K562 (cell line): Measurements from ENCODE around the gene PRKCE. TPM values are rescaled to one million over a fixed set of nuclear protein-coding genes. Genes with fewer than 3 reads are reported as not detected.

ENCODE experiments used
- ARID2 ChIP-seq: fragments of 450-650 bp; IDR thresholded peaks from 2 replicates; pipeline ENCODE4 v1.6.1; 2017; ENCODE audit warnings: antibody characterized with exemption, mild to moderate bottlenecking
- ARID3B ChIP-seq: fragments of 250-450 bp; sonication (Bioruptor Pico); IDR thresholded peaks from 2 replicates; pipeline ENCODE4 v1.4.0; 2020; ENCODE audit warnings: borderline replicate concordance
- CCAR2 ChIP-seq: fragments of 200-400 bp; formaldehyde crosslinking; IDR thresholded peaks from 2 replicates; pipeline ENCODE4 v1.6.1; 2017; ENCODE audit warnings: mild to moderate bottlenecking, low read depth, low read length
- DLX4 ChIP-seq: fragments of 250-450 bp; sonication (Bioruptor Pico); IDR thresholded peaks from 2 replicates; pipeline ENCODE4 v1.6.1; 2021; ENCODE audit warnings: mild to moderate bottlenecking
- EP400 ChIP-seq: fragments of 450-650 bp; IDR thresholded peaks from 2 replicates; pipeline ENCODE4 v1.6.1; 2017; ENCODE audit warnings: antibody characterized with exemption, mild to moderate bottlenecking, moderate library complexity
- HCFC1 ChIP-seq: IDR thresholded peaks from 2 replicates; pipeline ENCODE4 v1.6.1; 2012; ENCODE audit warnings: low read depth, low read length, improper control_type of control experiment
- HDAC6 ChIP-seq: IDR thresholded peaks from 2 replicates; pipeline ENCODE4 v1.6.1; 2012; ENCODE audit warnings: low read depth, mild to moderate bottlenecking, control low read depth, inconsistent platforms, low read length, moderate library complexity
- HOXB6 ChIP-seq: fragments of 250-450 bp; sonication (Bioruptor Pico); IDR thresholded peaks from 2 replicates; pipeline ENCODE4 v1.5.1; 2022; ENCODE audit warnings: mild to moderate bottlenecking, borderline replicate concordance
- MEIS2 ChIP-seq: fragments of 450-650 bp; IDR thresholded peaks from 2 replicates; pipeline ENCODE4 v1.6.1; 2014; ENCODE audit warnings: mild to moderate bottlenecking; ENCODE audit not compliant: partially characterized antibody
- MITF ChIP-seq: IDR thresholded peaks from 2 replicates; pipeline ENCODE4 v1.6.1; 2014; ENCODE audit warnings: antibody characterized with exemption
- MTA1 ChIP-seq: fragments of 450-650 bp; IDR thresholded peaks from 2 replicates; pipeline ENCODE4 v1.6.1; 2017; ENCODE audit warnings: borderline replicate concordance
- NCOA6 ChIP-seq: fragments of 450-650 bp; IDR thresholded peaks from 2 replicates; pipeline ENCODE4 v1.6.1; 2017; ENCODE audit warnings: mild to moderate bottlenecking
- NFE2 ChIP-seq: IDR thresholded peaks from 2 replicates; pipeline ENCODE4 v1.6.1; 2014; ENCODE audit warnings: antibody characterized with exemption, low read depth
- NFYB ChIP-seq: IDR thresholded peaks from 2 replicates; pipeline ENCODE4 v1.6.1; 2011; ENCODE audit warnings: mild to moderate bottlenecking, moderate library complexity; ENCODE audit not compliant: insufficient read length; ENCODE audit errors: extremely low read depth
- RAD21 ChIP-seq, 2 experiments: fragments of 250-450 bp in 1 of 2; fragments of 450-650 bp in 1 of 2; sonication (Bioruptor Pico) in 1 of 2; formaldehyde crosslinking in 1 of 2; IDR thresholded peaks in 1 of 2; conservative IDR thresholded peaks in 1 of 2; 2 replicates each; pipeline versions ENCODE4 v1.4.0 to v1.8.0; 2020 to 2022; ENCODE audit warnings: mild to moderate bottlenecking in 2 of 2, moderate library complexity in 1 of 2
- RBM25 ChIP-seq: fragments of 200-400 bp; formaldehyde crosslinking; IDR thresholded peaks from 2 replicates; pipeline ENCODE4 v1.6.1; 2018; ENCODE audit warnings: low read length, low read depth, moderate library complexity; ENCODE audit not compliant: severe bottlenecking
- SREBF2 ChIP-seq: sonication (generic); formaldehyde crosslinking; IDR thresholded peaks from 2 replicates; pipeline ENCODE4 v1.4.0; 2020; ENCODE audit warnings: mild to moderate bottlenecking, missing genetic modification reagents
- TEAD4 ChIP-seq, 2 experiments: sonication (generic) in 1 of 2; formaldehyde crosslinking in 1 of 2; IDR thresholded peaks; 2 replicates each; pipeline versions ENCODE4 v1.6.1 to v1.8.0; 2012 to 2022; ENCODE audit warnings: borderline replicate concordance in 1 of 2, inconsistent platforms in 1 of 2, low read length in 1 of 2, mild to moderate bottlenecking in 1 of 2, missing genetic modification reagents in 1 of 2
- XRCC5 ChIP-seq: fragments of 200-400 bp; formaldehyde crosslinking; IDR thresholded peaks from 2 replicates; pipeline ENCODE4 v1.6.1; 2017; ENCODE audit warnings: low read depth, mild to moderate bottlenecking, low read length
- ZBTB7A ChIP-seq: IDR thresholded peaks from 2 replicates; pipeline ENCODE4 v1.6.1; 2011; ENCODE audit warnings: low read depth, mild to moderate bottlenecking, low read length, moderate library complexity, borderline replicate concordance; ENCODE audit not compliant: control insufficient read depth
- ZNF174 ChIP-seq: fragments of 250-450 bp; sonication (Bioruptor Pico); IDR thresholded peaks from 2 replicates; pipeline ENCODE4 v1.4.0; 2020; ENCODE audit warnings: mild to moderate bottlenecking
- polyA plus RNA-seq, 8 experiments: library from polyadenylated mRNA; depleted of rRNA in 4 of 8; stranded (reverse) in 5 of 8; unstranded in 3 of 8; fragments of >200 nt; fragmentation: Nextera tagmentation in 2 of 8; fragmentation: Illumina TruSeq in 1 of 8; extraction: Ambion mirVana in 2 of 8; extraction: Trizol in 1 of 8; gene quantifications; 2 replicates each; pipeline versions ENCODE4 v1.2.1 to v1.2.3, GENCODE V29; 2011 to 2014; ENCODE audit warnings: inconsistent platforms in 1 of 8, missing spikeins in 1 of 8
- total RNA-seq, 7 experiments: library from RNA; depleted of rRNA in 6 of 7; stranded (reverse); fragments of >200 nt in 6 of 7; fragmentation: Illumina TruSeq in 2 of 7; extraction: Trizol in 2 of 7; gene quantifications; 2 replicates each; pipeline versions ENCODE4 v1.2.1 to v1.2.3, GENCODE V29; 2011 to 2021; ENCODE audit warnings: low replicate concordance in 1 of 7
- TF ChIP-seq, protein P1 (sequence below): sonication (generic); formaldehyde crosslinking; IDR thresholded peaks from 2 replicates; pipeline ENCODE4 v1.4.0; 2020; ENCODE audit warnings: mild to moderate bottlenecking, missing genetic modification reagents

Gene PRKCE
- total and polyA plus RNA-seq, 9 of the 15 experiments (the other 6 are each of a cell fraction or from before 2014, with no cell fraction given) = 0.06 to 1.0 (median 0.22) TPM; not detected in 1

- TF ChIP-seq MEIS2 (peak; percentile 24), ARID3B (CRISPR knock-in tag) (no peak), HDAC6 (no peak), NFYB (no peak), NFE2 (peak; percentile 58), CCAR2 (no peak), MITF (peak; percentile 36; the same call in 1 of the 2 replicates), ZNF174 (no peak), EP400 (peak; percentile 52), HOXB6 (CRISPR knock-in tag) (no peak), TEAD4 (IDR thresholded peaks at IDR 0.05; ENCODE audit: low read length) (no peak; the same call in 1 of the 2 replicates), TEAD4 (CRISPR knock-in tag; IDR thresholded peaks at IDR 0.05; ENCODE audit: borderline replicate concordance) (no peak), RBM25 (no peak), HCFC1 (peak; percentile 42; the same call in 1 of the 2 replicates), RAD21 (CRISPR knock-in tag; conservative IDR thresholded peaks at IDR 0.05 in 1 of 2, IDR thresholded peaks at IDR 0.05 in 1 of 2) (peak; percentile 92 to 96), ZBTB7A (no peak), ARID2 (no peak), NCOA6 (no peak), DLX4 (CRISPR knock-in tag) (no peak), XRCC5 (0 out of 2 replicates have a peak, but pooled peaks have one; percentile 76), MTA1 (peak; percentile 69; the same call in 1 of the 2 replicates), SREBF2 (CRISPR knock-in tag) (no peak)
- TF ChIP-seq, protein P1, sequence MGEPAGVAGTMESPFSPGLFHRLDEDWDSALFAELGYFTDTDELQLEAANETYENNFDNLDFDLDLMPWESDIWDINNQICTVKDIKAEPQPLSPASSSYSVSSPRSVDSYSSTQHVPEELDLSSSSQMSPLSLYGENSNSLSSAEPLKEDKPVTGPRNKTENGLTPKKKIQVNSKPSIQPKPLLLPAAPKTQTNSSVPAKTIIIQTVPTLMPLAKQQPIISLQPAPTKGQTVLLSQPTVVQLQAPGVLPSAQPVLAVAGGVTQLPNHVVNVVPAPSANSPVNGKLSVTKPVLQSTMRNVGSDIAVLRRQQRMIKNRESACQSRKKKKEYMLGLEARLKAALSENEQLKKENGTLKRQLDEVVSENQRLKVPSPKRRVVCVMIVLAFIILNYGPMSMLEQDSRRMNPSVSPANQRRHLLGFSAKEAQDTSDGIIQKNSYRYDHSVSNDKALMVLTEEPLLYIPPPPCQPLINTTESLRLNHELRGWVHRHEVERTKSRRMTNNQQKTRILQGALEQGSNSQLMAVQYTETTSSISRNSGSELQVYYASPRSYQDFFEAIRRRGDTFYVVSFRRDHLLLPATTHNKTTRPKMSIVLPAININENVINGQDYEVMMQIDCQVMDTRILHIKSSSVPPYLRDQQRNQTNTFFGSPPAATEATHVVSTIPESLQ (CRISPR knock-in tag) = no peak
These were observed 284.5 kb downstream of the PRKCE start (continued) for GRCh38 chr2:45935791-45936622.
